Right lobe of liver (tissue), 4 donors: Measurements from ENCODE around the gene TMEM97.

Source experiments
- POLR2A ChIP-seq: fragments of 450-650 bp; IDR thresholded peaks from one replicate; pipeline ENCODE4 v1.6.1; 2017; ENCODE audit warnings: antibody characterized with exemption, mild to moderate bottlenecking
- TF ChIP-seq, protein P1 (sequence below), 4 donors: fragments of 200-600 bp in 3 of 4; fragments of 450-650 bp in 1 of 4; IDR thresholded peaks; one replicate each; pipeline versions ENCODE4 v1.5.1 to v1.8.0; 2016 to 2022; ENCODE audit warnings: antibody characterized with exemption in 4 of 4, mild to moderate bottlenecking in 2 of 4
- donor health status: DM: no; HTN: no; CAD: no.
- donor health status: DM: no; HTN: no; CAD: no.
- donor health status: DM: no; HTN: yes; CAD: no.

DNA sequence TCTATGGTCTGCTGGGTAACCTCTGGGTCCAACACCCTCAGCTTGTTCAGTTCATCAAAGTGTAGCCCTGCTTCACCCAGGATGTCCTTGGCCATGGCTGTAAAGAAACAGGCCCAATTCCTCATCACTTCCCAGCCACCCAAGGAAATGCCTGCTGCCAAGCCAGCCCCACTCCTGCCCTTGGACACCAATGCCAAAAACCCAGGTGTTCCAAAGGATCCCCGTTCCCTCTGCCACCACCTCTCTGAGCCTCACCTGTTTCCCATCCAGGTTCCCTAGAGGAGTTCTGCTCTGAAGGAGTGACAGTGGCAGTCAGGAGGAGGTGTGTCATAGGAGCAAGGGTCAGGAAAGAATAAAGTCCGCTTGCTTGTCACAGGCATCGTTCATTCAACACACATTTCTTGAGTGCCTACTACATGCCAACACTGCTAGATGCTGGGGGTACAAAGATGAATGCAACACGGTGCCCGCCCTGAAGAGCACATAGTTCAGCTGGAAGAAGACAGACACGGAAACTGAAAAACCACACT lies 13.0 kb downstream of the TMEM97 start:
- TF ChIP-seq, protein P1, sequence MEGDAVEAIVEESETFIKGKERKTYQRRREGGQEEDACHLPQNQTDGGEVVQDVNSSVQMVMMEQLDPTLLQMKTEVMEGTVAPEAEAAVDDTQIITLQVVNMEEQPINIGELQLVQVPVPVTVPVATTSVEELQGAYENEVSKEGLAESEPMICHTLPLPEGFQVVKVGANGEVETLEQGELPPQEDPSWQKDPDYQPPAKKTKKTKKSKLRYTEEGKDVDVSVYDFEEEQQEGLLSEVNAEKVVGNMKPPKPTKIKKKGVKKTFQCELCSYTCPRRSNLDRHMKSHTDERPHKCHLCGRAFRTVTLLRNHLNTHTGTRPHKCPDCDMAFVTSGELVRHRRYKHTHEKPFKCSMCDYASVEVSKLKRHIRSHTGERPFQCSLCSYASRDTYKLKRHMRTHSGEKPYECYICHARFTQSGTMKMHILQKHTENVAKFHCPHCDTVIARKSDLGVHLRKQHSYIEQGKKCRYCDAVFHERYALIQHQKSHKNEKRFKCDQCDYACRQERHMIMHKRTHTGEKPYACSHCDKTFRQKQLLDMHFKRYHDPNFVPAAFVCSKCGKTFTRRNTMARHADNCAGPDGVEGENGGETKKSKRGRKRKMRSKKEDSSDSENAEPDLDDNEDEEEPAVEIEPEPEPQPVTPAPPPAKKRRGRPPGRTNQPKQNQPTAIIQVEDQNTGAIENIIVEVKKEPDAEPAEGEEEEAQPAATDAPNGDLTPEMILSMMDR (IDR thresholded peaks at IDR 0.05) = no peak
- no peak for TF ChIP-seq POLR2A
